ENCODE results near the gene PNP.

- TF ChIP-seq, protein P1, sequence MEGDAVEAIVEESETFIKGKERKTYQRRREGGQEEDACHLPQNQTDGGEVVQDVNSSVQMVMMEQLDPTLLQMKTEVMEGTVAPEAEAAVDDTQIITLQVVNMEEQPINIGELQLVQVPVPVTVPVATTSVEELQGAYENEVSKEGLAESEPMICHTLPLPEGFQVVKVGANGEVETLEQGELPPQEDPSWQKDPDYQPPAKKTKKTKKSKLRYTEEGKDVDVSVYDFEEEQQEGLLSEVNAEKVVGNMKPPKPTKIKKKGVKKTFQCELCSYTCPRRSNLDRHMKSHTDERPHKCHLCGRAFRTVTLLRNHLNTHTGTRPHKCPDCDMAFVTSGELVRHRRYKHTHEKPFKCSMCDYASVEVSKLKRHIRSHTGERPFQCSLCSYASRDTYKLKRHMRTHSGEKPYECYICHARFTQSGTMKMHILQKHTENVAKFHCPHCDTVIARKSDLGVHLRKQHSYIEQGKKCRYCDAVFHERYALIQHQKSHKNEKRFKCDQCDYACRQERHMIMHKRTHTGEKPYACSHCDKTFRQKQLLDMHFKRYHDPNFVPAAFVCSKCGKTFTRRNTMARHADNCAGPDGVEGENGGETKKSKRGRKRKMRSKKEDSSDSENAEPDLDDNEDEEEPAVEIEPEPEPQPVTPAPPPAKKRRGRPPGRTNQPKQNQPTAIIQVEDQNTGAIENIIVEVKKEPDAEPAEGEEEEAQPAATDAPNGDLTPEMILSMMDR (IDR thresholded peaks at IDR 0.05 in 4 of 5, conservative IDR thresholded peaks at IDR 0.05 in 1 of 5), result no peak
- TF ChIP-seq POLR2A (IDR thresholded peaks at IDR 0.05), result no peak
Observed at GRCh38 chr14:20492486-20492885, 23.3 kb downstream of the PNP start.

All from gastrocnemius medialis (tissue), 4 donors.